Gastrocnemius medialis (tissue), 4 donors: Measurements from ENCODE around the gene AKAP13. TPM values are rescaled to one million over a fixed set of nuclear protein-coding genes. Genes with fewer than 3 reads are reported as not detected.

ENCODE experiments used
- ATAC-seq, 2 donors: fragments of 150-250 bp; one replicate each; pipeline ENCODE4 v1.9.1; 2016
- DNase-seq, 2 donors: peaks; one replicate each; pipeline ENCODE4 v3.0.0-alpha.2; 2019
- H3K27ac ChIP-seq, 4 donors: fragments of 200-600 bp; sonication (generic); 1 replicate in 1 of 4; 2 replicates in 3 of 4; pipeline ENCODE4 v1.5.1; 2016 to 2018; ENCODE audit warnings: mild to moderate bottlenecking in 2 of 4, moderate library complexity in 1 of 4
- H3K27me3 ChIP-seq, 3 donors: fragments of 200-600 bp; sonication (generic) in 2 of 3; 1 replicate in 1 of 3; 2 replicates in 2 of 3; pipeline versions ENCODE4 v1.5.1 to v1.6.0; 2016 to 2019; ENCODE audit warnings: mild to moderate bottlenecking in 1 of 3, moderate library complexity in 1 of 3
- H3K36me3 ChIP-seq, 2 donors: fragments of 200-600 bp; sonication (generic) in 1 of 2; one replicate each; pipeline ENCODE4 v1.5.1; 2017 to 2018
- H3K4me1 ChIP-seq, 2 donors: fragments of 200-600 bp; sonication (generic) in 1 of 2; one replicate each; pipeline ENCODE4 v1.5.1; 2016 to 2017; ENCODE audit warnings: mild to moderate bottlenecking in 2 of 2
- H3K4me3 ChIP-seq, 4 donors: fragments of 200-600 bp; sonication (generic) in 3 of 4; 1 replicate in 1 of 4; 2 replicates in 3 of 4; pipeline ENCODE4 v1.5.1; 2016 to 2019; ENCODE audit warnings: mild to moderate bottlenecking in 2 of 4
- H3K9me3 ChIP-seq, 3 donors: fragments of 200-600 bp; sonication (generic) in 2 of 3; 1 replicate in 1 of 3; 2 replicates in 2 of 3; pipeline ENCODE4 v1.5.1; 2016 to 2019
- POLR2A ChIP-seq, 2 donors: fragments of 450-650 bp; IDR thresholded peaks; one replicate each; pipeline ENCODE4 v1.6.1; 2017; ENCODE audit warnings: antibody characterized with exemption in 2 of 2, mild to moderate bottlenecking in 2 of 2, moderate library complexity in 2 of 2
- in situ Hi-C, 4 donors: fragments of 200-750 bp; cut with MboI; loops; one replicate each; pipeline versions ENCODE4 v1.15.0 to v1.8.0; 2017; ENCODE audit warnings: low sequenced_read_pairs in 4 of 4
- intact Hi-C: fragments of 100-400 bp; cut with DNase I; formaldehyde crosslinking; loops from one replicate; pipeline ENCODE4 v1.15.1; 2023; ENCODE audit warnings: low total_unique reads
- total RNA-seq, 4 donors: library from RNA; depleted of rRNA; stranded (reverse); fragments of >200 nt; gene quantifications; one replicate each; pipeline versions ENCODE4 v1.1.0 to v1.2.3, GENCODE V29; 2016
- TF ChIP-seq, protein P1 (sequence below), 5 experiments: fragments of 450-650 bp in 3 of 5; fragments of 200-600 bp in 2 of 5; sonication (generic) in 2 of 5; IDR thresholded peaks in 4 of 5; conservative IDR thresholded peaks in 1 of 5; 1 replicate in 4 of 5; 2 replicates in 1 of 5; pipeline ENCODE4 v1.5.1; 2016 to 2019; ENCODE audit warnings: antibody characterized with exemption in 5 of 5, mild to moderate bottlenecking in 3 of 5, moderate library complexity in 3 of 5

The AKAP13 gene
- total RNA-seq, 4 donors from 2014 or later: 127 to 481 (median 172) TPM

DNA sequence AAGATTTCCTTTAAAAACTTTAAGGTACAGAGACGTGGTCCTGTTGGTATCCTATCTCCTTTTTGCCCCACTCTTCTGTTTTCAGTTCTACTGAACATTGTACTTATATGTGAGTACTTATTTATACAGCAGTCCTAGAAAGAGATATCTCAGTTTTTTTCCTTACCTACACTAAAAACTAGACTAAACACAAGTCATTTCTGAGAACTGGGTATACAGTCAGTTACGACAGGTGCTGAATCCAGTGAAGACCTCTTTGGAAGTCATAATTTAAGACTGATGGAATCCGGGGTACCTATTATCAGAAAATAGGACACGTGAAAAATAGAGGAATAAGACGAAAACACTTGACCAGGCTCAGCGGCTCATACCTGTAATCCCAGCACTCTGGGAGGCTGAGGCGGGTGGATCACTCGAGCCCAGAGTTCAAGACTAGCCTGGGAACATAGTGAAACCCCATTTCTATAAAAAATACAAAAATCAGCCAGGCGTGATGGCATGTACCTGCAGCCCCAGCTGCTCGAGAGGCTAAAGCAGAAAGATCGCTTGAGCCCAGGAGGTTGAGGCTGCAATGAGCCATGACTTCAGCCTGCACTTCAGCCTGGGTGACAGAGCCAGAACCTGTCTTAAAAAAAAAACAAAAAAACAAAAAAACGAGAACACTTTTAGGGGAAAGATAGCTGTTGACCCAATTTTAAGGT lies 338.0 kb downstream of the AKAP13 start:
- intact Hi-C loops: loop anchor here (5.0 kb wide), 1 partner anchor 34 kb away; no protein-coding TSS in a partner anchor
- Histone ChIP-seq H3K27ac (peak overlapping the region; percentile 12 to 39 (median 24)), H3K4me3 (no peak overlapping the region), H3K27me3 (no peaks in the 10 kb centered on the region), H3K4me1 (no peaks in the 10 kb centered on the region), H3K9me3 (no peaks in the 10 kb centered on the region), H3K36me3 (peaks cover 6 to 96% of the 10 kb centered on the region in 2 donors)
- no peak for TF ChIP-seq POLR2A (IDR thresholded peaks at IDR 0.05)
- TF ChIP-seq, protein P1, sequence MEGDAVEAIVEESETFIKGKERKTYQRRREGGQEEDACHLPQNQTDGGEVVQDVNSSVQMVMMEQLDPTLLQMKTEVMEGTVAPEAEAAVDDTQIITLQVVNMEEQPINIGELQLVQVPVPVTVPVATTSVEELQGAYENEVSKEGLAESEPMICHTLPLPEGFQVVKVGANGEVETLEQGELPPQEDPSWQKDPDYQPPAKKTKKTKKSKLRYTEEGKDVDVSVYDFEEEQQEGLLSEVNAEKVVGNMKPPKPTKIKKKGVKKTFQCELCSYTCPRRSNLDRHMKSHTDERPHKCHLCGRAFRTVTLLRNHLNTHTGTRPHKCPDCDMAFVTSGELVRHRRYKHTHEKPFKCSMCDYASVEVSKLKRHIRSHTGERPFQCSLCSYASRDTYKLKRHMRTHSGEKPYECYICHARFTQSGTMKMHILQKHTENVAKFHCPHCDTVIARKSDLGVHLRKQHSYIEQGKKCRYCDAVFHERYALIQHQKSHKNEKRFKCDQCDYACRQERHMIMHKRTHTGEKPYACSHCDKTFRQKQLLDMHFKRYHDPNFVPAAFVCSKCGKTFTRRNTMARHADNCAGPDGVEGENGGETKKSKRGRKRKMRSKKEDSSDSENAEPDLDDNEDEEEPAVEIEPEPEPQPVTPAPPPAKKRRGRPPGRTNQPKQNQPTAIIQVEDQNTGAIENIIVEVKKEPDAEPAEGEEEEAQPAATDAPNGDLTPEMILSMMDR (IDR thresholded peaks at IDR 0.05 in 4 of 5, conservative IDR thresholded peaks at IDR 0.05 in 1 of 5): no peak
- no peak for ATAC-seq
- DNase-seq: no peak
- in situ Hi-C loops: loop anchor here in 1 of 4 donors (25.0 kb wide), 1 partner anchor 231 kb away; no protein-coding TSS in a partner anchor

DNA sequence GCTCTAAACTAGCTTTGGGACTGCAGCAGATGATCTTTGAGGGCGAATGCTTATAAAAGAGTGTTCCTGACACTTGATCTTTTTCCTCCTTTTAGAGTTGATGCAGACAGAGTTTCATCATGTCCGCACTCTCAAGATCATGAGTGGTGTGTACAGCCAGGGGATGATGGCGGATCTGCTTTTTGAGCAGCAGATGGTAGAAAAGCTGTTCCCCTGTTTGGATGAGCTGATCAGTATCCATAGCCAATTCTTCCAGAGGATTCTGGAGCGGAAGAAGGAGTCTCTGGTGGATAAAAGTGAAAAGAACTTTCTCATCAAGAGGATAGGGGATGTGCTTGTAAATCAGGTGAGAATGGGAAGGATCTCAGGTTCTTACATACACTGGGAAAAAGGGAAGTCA lies 338.6 kb downstream of the AKAP13 start:
- H3K9me3 ChIP-seq: no peaks in the 10 kb centered on the region
- in situ Hi-C loops: loop anchor here in 1 of 4 donors (25.0 kb wide), 1 partner anchor 232 kb away; no protein-coding TSS in a partner anchor

DNA sequence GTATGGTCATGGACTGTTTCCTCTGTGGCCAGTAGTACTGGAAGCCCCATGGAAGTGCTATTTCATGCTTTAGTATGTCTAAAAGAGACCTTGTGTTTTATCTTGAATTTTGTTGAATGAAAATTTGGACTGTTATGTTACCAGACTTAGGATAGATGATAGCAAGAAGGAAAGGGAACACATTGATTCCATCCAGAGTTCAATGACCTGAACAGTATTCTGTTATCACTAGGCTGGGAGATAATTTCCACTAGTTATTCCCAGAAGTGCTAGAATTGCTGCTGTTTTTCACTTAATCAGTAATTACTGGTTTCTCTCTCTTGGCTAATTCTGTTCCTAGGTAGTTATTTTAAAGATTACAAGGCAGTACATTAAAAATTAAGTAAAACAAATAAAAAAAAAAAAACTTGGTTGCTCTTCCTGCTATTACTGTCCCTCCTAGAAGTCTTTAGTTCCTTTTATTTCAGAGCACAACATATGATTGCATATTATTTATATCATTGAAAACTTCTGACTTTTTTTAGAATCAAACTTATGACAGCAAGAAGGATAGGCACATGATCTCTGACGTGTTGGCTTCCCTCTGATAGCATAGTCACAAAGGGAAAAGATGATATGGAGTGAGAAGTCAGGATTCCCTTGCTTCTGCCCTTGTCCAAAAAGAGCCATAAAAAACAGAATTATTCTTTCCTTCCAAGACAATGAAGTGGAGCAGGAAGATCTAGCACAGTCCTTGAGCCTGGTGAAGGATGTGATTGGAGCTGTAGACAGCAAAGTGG lies 342.2 kb downstream of the AKAP13 start:
- ATAC-seq (no peak), DNase-seq (no peak)
- intact Hi-C loops (loop anchor here (10.0 kb wide), 1 partner anchor 388 kb away; no protein-coding TSS in a partner anchor), in situ Hi-C loops (loop anchor here in 1 of 4 donors (25.0 kb wide), 1 partner anchor 235 kb away; no protein-coding TSS in a partner anchor)
- Histone ChIP-seq H3K27ac (peak overlapping the region; percentile 30 to 82 (median 68)), H3K27me3 (no peaks in the 10 kb centered on the region), H3K36me3 (peaks cover 6 to 88% of the 10 kb centered on the region in 2 donors), H3K4me1 (peaks cover 17 to 19% of the 10 kb centered on the region in 2 donors), H3K4me3 (no peak overlapping the region), H3K9me3 (no peaks in the 10 kb centered on the region)
- TF ChIP-seq POLR2A (IDR thresholded peaks at IDR 0.05): peak in 1 of 2 donors; percentile 15
- TF ChIP-seq, protein P1 (IDR thresholded peaks at IDR 0.05 in 4 of 5, conservative IDR thresholded peaks at IDR 0.05 in 1 of 5): no peak

More for the DNA sequence above, 338.6 kb downstream of the AKAP13 start:
- peaks cover 2% of the 10 kb centered on the region in 2 donors for H3K4me1 ChIP-seq
- peaks cover 6 to 97% of the 10 kb centered on the region in 2 donors for H3K36me3 ChIP-seq
- no peaks in the 10 kb centered on the region for H3K27me3 ChIP-seq
- H3K27ac ChIP-seq: peak overlapping the region in 2 of 4 donors; percentile 12 to 39
- no peak for ATAC-seq
- H3K4me3 ChIP-seq: no peak overlapping the region
- TF ChIP-seq, protein P1 (IDR thresholded peaks at IDR 0.05 in 4 of 5, conservative IDR thresholded peaks at IDR 0.05 in 1 of 5): no peak
- TF ChIP-seq POLR2A (IDR thresholded peaks at IDR 0.05): no peak
- no peak for DNase-seq
- intact Hi-C loops: loop anchor here (5.0 kb wide), 1 partner anchor 33 kb away; no protein-coding TSS in a partner anchor

DNA sequence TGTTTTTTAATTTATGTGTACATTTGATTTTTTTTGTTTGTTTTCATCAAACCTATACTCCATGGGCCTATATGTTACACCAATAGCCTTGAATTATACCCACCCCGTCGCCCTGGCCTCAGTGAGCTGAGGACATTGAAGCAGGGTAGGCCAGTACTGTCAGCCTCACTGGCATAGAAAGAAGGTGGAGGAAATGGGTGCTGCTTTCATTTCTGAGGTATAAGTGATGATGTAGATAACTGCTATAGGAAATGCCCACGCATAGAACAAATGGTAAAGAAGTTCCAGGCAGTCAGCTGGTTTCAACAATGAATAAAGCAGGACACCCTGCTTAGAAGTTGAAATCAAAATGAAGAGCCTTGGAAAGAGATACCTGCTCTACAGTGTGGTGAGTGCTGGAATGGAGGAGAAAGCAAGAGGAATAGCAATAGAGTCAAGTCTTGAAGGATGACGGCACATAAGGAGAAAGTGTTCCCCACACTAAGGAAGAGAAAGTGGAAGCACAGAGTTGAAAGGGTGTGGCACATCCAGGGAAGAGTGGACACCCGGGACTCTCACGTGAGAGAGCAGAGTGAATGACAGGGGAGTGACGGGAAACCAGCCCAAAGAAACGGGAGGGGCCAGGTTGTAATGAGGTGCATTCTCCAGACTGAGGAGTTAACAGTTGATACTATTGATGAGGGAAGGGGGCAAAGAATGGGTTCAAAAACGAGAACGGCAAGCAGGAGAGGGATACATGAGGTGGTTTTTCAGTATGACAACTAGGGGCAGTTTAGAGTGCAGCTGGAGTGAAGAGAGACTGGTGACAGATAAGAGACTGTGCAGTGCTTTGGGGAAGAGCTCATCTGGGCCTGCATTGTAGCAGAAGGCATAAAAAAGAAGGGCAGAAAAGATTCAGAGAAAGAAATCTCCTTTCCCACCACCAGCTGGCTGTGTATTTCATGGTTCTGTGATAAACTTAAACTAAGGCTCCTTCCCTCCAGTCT lies 343.9 kb downstream of the AKAP13 start:
- Histone ChIP-seq H3K27me3 (no peaks in the 10 kb centered on the region), H3K36me3 (peaks cover 0 to 82% of the 10 kb centered on the region in 2 donors), H3K4me1 (peaks cover 17 to 19% of the 10 kb centered on the region in 2 donors), H3K4me3 (no peak overlapping the region), H3K27ac (peak overlapping the region; percentile 59 to 82 (median 72)), H3K9me3 (no peaks in the 10 kb centered on the region)
- intact Hi-C loops: loop anchor here (10.0 kb wide), 1 partner anchor 389 kb away; no protein-coding TSS in a partner anchor
- ATAC-seq (peak in 1 of 2 donors; percentile 18), DNase-seq (no peak)
- in situ Hi-C loops: loop anchor here in 1 of 4 donors (25.0 kb wide), 1 partner anchor 237 kb away; no protein-coding TSS in a partner anchor
- TF ChIP-seq, protein P1 (IDR thresholded peaks at IDR 0.05 in 4 of 5, conservative IDR thresholded peaks at IDR 0.05 in 1 of 5): no peak
- no peak for TF ChIP-seq POLR2A (IDR thresholded peaks at IDR 0.05)
